Measurements from ENCODE around the gene PDK3. TPM values are rescaled to one million over a fixed set of nuclear protein-coding genes. Genes with fewer than 3 reads are reported as not detected.

PDK3 gene
- polyA plus RNA-seq, 1 donor from 2014 or later: 2.1 TPM

GRCh38 chrX:24547961-24548360 lies 82.9 kb downstream of the PDK3 start:
- Histone ChIP-seq H2AFZ (ENCODE audit: low read depth, low read length) (no peak overlapping the region), H3K4me2 (ENCODE audit: low read length) (no peak overlapping the region)

DNA sequence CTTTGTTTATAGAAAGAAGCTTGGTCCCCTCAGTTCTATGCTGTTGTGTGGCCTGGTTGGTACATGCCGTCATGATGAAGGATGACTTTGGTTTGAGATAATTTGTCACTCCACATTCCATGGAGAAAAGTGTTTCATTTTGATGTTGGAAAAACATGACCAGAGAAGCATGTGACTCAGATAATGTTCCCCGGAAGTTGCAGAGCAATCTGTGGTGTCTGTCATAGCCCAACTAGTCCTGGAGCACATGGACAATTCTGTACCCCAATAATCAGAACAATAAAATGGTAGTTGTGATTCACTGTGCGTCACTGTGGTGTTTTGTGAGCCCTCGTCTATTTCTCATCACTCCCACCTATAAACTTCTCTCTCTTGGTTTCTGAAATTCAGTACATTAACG lies 85.1 kb downstream of the PDK3 start:
- no peaks in the 10 kb centered on the region for H3K9me3 ChIP-seq (ENCODE audit: low read length)
- H3K9me2 ChIP-seq (ENCODE audit: insufficient read depth, low read length): no peaks in the 10 kb centered on the region
- TF ChIP-seq EP300 (conservative IDR thresholded peaks at IDR 0.05; ENCODE audit: poor library complexity, severe bottlenecking) (no peak), EZH2 (IDR thresholded peaks at IDR 0.05; ENCODE audit: borderline replicate concordance, insufficient read depth, low read length, poor library complexity, severe bottlenecking) (no peak), RAD21 (conservative IDR thresholded peaks at IDR 0.05) (no peak), SMC3 (conservative IDR thresholded peaks at IDR 0.05; ENCODE audit: poor library complexity) (no peak), POLR2AphosphoS5 (IDR thresholded peaks at IDR 0.05) (no peak), MXI1 (conservative IDR thresholded peaks at IDR 0.05; ENCODE audit: poor library complexity, severe bottlenecking) (no peak), CTCF (IDR thresholded peaks at IDR 0.05; ENCODE audit: poor library complexity, severe bottlenecking) (no peak), TAF1 (IDR thresholded peaks at IDR 0.05; ENCODE audit: low read depth) (no peak)
- TF ChIP-seq, protein P1, sequence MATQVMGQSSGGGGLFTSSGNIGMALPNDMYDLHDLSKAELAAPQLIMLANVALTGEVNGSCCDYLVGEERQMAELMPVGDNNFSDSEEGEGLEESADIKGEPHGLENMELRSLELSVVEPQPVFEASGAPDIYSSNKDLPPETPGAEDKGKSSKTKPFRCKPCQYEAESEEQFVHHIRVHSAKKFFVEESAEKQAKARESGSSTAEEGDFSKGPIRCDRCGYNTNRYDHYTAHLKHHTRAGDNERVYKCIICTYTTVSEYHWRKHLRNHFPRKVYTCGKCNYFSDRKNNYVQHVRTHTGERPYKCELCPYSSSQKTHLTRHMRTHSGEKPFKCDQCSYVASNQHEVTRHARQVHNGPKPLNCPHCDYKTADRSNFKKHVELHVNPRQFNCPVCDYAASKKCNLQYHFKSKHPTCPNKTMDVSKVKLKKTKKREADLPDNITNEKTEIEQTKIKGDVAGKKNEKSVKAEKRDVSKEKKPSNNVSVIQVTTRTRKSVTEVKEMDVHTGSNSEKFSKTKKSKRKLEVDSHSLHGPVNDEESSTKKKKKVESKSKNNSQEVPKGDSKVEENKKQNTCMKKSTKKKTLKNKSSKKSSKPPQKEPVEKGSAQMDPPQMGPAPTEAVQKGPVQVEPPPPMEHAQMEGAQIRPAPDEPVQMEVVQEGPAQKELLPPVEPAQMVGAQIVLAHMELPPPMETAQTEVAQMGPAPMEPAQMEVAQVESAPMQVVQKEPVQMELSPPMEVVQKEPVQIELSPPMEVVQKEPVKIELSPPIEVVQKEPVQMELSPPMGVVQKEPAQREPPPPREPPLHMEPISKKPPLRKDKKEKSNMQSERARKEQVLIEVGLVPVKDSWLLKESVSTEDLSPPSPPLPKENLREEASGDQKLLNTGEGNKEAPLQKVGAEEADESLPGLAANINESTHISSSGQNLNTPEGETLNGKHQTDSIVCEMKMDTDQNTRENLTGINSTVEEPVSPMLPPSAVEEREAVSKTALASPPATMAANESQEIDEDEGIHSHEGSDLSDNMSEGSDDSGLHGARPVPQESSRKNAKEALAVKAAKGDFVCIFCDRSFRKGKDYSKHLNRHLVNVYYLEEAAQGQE (IDR thresholded peaks at IDR 0.05; ENCODE audit: borderline replicate concordance): no peak
- no peak overlapping the region for H3K4me2 ChIP-seq (ENCODE audit: low read length)
- H3K79me2 ChIP-seq (replicated peaks; ENCODE audit: insufficient read depth, low read length): no peaks in the 10 kb centered on the region
- no peaks in the 10 kb centered on the region for H3F3A ChIP-seq (ENCODE audit: insufficient read depth, low read length, poor library complexity, severe bottlenecking)
- H4K20me1 ChIP-seq (ENCODE audit: insufficient read depth): no peaks in the 10 kb centered on the region
- no peak overlapping the region for H3K4me3 ChIP-seq (ENCODE audit: low read length)
- no peak overlapping the region for H2AFZ ChIP-seq (ENCODE audit: low read depth, low read length)
- no peaks in the 10 kb centered on the region for H3K27me3 ChIP-seq (ENCODE audit: insufficient read depth, low read depth, low read length)
- no peaks in the 10 kb centered on the region for H3K36me3 ChIP-seq (ENCODE audit: insufficient read depth, low read length)
- H3K9ac ChIP-seq (ENCODE audit: low read length): no peak overlapping the region
- H3K27ac ChIP-seq (ENCODE audit: low read length): no peak overlapping the region

More at GRCh38 chrX:24547961-24548360, 82.9 kb downstream of the PDK3 start:
- H3K4me3 ChIP-seq (ENCODE audit: low read length): no peak overlapping the region
- H3K79me2 ChIP-seq (replicated peaks; ENCODE audit: insufficient read depth, low read length): no peaks in the 10 kb centered on the region
- TF ChIP-seq EP300 (conservative IDR thresholded peaks at IDR 0.05; ENCODE audit: poor library complexity, severe bottlenecking): no peak
- no peak for TF ChIP-seq EZH2 (IDR thresholded peaks at IDR 0.05; ENCODE audit: borderline replicate concordance, insufficient read depth, low read length, poor library complexity, severe bottlenecking)
- no peak for TF ChIP-seq TAF1 (IDR thresholded peaks at IDR 0.05; ENCODE audit: low read depth)
- no peak for TF ChIP-seq POLR2AphosphoS5 (IDR thresholded peaks at IDR 0.05)
- TF ChIP-seq CTCF (IDR thresholded peaks at IDR 0.05; ENCODE audit: poor library complexity, severe bottlenecking): no peak
- no peak for TF ChIP-seq RAD21 (conservative IDR thresholded peaks at IDR 0.05)
- TF ChIP-seq, protein P1 (IDR thresholded peaks at IDR 0.05; ENCODE audit: borderline replicate concordance): no peak
- no peak for TF ChIP-seq SMC3 (conservative IDR thresholded peaks at IDR 0.05; ENCODE audit: poor library complexity)
- no peak for TF ChIP-seq MXI1 (conservative IDR thresholded peaks at IDR 0.05; ENCODE audit: poor library complexity, severe bottlenecking)
- no peaks in the 10 kb centered on the region for H3K27me3 ChIP-seq (ENCODE audit: insufficient read depth, low read depth, low read length)
- no peak overlapping the region for H3K27ac ChIP-seq (ENCODE audit: low read length)
- H3K36me3 ChIP-seq (ENCODE audit: insufficient read depth, low read length): no peaks in the 10 kb centered on the region
- H3K9ac ChIP-seq (ENCODE audit: low read length): no peak overlapping the region
- H3K9me2 ChIP-seq (ENCODE audit: insufficient read depth, low read length): no peaks in the 10 kb centered on the region
- no peaks in the 10 kb centered on the region for H3K9me3 ChIP-seq (ENCODE audit: low read length)
- H4K20me1 ChIP-seq (ENCODE audit: insufficient read depth): no peaks in the 10 kb centered on the region
- H3F3A ChIP-seq (ENCODE audit: insufficient read depth, low read length, poor library complexity, severe bottlenecking): no peaks in the 10 kb centered on the region
